ENCODE results near the gene SLC35E1.

DNA sequence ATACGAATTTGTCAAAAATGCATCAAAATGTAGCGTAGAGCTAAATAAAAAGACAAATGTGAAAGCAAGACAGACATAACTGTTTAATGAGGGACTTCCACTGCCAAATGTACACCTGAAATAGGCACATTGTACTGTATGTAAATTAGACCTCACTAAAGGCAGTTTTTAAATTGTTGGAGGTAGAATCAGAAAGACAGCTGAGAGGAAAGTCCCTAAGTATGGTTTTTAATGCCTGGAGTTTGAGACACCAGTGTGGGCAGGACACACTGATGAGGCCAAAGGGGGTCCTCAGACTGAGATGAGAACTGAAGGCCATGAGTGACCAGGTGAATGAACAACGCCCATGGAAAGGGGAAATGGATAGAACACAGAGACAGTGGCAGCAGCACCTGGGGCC is 32.9 kb upstream of the SLC35E1 start:
- TF ChIP-seq EZH2 (IDR thresholded peaks at IDR 0.05; ENCODE audit: borderline replicate concordance, low read depth, low read length, severe bottlenecking) = no peak
- TF ChIP-seq, protein P1, sequence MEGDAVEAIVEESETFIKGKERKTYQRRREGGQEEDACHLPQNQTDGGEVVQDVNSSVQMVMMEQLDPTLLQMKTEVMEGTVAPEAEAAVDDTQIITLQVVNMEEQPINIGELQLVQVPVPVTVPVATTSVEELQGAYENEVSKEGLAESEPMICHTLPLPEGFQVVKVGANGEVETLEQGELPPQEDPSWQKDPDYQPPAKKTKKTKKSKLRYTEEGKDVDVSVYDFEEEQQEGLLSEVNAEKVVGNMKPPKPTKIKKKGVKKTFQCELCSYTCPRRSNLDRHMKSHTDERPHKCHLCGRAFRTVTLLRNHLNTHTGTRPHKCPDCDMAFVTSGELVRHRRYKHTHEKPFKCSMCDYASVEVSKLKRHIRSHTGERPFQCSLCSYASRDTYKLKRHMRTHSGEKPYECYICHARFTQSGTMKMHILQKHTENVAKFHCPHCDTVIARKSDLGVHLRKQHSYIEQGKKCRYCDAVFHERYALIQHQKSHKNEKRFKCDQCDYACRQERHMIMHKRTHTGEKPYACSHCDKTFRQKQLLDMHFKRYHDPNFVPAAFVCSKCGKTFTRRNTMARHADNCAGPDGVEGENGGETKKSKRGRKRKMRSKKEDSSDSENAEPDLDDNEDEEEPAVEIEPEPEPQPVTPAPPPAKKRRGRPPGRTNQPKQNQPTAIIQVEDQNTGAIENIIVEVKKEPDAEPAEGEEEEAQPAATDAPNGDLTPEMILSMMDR (IDR thresholded peaks at IDR 0.05; ENCODE audit: borderline replicate concordance, extremely low read depth, low read length, poor library complexity, severe bottlenecking) = no peak

Data from DND-41 (cell line).